ENCODE measurements around the gene TEX30. TPM values are rescaled to one million over a fixed set of nuclear protein-coding genes. Genes with fewer than 3 reads are reported as not detected.
"Not testable (repeated sequence)": the region's sequence is repeated elsewhere in the genome, so short reads cannot be mapped to it uniquely, and the experiment has no call there.

The TEX30 gene
- total and polyA plus RNA-seq, 3 experiments from 2014 or later, result 22.0 to 64.3 (median 58.5) TPM

DNA sequence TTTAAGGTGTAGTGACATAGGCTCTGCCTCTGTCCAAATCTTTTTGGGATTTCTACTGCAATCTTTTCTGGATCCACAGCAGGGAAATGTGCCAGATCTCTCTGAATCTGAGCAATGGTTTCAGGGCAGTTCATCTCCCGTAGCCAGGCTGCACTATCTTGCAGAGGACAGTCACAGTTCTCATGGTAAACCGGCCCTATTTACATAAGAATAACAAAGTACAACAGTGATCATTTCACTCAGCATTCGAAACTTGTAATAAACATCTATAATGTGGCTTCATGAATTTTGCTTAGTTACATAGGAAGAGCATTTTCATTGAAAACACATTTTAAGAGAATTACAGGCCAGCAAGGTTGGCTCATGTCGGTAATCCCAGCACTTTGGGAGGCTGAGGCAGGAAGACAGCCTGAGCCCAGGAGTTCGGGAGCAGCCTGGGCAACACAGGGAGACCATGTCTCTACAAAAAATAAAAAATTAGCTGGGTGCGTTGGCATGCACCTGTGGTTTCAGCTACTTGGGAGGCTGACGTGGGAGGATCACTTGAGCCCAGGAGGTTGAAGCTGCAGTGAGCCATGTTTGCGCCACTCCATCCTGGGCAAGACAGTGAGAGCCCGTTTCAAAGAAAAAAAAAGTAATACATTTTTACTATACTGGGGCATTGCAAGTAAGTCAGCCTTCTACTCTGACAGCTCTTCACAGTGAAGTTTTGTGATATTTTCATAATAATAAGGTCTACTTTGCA is 20.2 kb upstream of the TEX30 start:
- Mint-ChIP-seq H3K36me3 (peaks cover 0 to 15% (median 4%) of the 10 kb centered on the region in 3 donors), H3K9me3 (no peaks in the 10 kb centered on the region), H3K27me3 (peaks cover 0 to 4% of the 10 kb centered on the region in 2 donors), H3K4me1 (peaks cover 4 to 12% (median 10%) of the 10 kb centered on the region in 3 donors), H3K27ac (no peak overlapping the region), H3K4me3 (no peak overlapping the region)
- ChIA-PET CTCF (no interaction called here), POLR2A (no interaction called here)
- no peaks in the 10 kb centered on the region for H3K9me3 ChIP-seq (ENCODE audit: low read length)
- no peaks in the 10 kb centered on the region for H3K4me1 ChIP-seq (ENCODE audit: insufficient read depth, low read length)
- H3K27ac ChIP-seq (ENCODE audit: low read depth, low read length), result no peak overlapping the region
- no peaks in the 10 kb centered on the region for H3K27me3 ChIP-seq (ENCODE audit: insufficient read depth, low read length, poor library complexity, severe bottlenecking)
- no peak overlapping the region for H3K4me3 ChIP-seq (ENCODE audit: low read length)
- DNase-seq, result no peak
- H3K36me3 ChIP-seq (ENCODE audit: insufficient read depth, low read length), result no peaks in the 10 kb centered on the region

DNA sequence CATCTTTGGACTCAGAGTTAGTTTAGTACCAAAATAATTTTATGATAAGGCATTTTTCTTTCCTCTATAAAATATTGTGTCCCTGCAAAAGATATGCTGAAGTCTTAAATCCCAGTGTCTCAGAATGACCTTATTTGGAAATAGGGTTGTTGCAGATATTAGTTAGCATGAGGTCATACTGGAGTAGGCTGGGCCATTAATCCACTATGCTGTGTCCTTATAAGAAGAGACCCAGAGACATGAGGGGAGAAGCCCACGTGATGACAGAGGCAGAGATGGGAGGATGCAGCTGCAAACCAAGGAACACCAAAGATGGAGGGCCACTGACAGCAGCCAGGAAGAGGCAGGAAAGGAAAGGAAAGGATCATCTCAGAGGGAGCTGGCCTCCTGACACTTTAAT is 18.8 kb upstream of the TEX30 start:
- CTCF ChIA-PET, result no interaction called here
- no peak for DNase-seq
- POLR2A ChIA-PET, result no interaction called here
- H3K4me3 ChIP-seq (ENCODE audit: low read length), result no peak overlapping the region
- H3K27ac ChIP-seq (ENCODE audit: low read depth, low read length), result no peak overlapping the region
- no peaks in the 10 kb centered on the region for H3K27me3 ChIP-seq (ENCODE audit: insufficient read depth, low read length, poor library complexity, severe bottlenecking)
- Mint-ChIP-seq H3K4me1 (no peaks in the 10 kb centered on the region), H3K27me3 (peaks cover 0 to 4% of the 10 kb centered on the region in 2 donors), H3K9me3 (no peaks in the 10 kb centered on the region), H3K27ac (no peak overlapping the region), H3K36me3 (peaks cover 0 to 20% (median 6%) of the 10 kb centered on the region in 3 donors), H3K4me3 (peak overlapping the region in 1 of 7 donors; percentile 18)
- H3K4me1 ChIP-seq (ENCODE audit: insufficient read depth, low read length), result no peaks in the 10 kb centered on the region
- H3K9me3 ChIP-seq (ENCODE audit: low read length), result no peaks in the 10 kb centered on the region
- no peaks in the 10 kb centered on the region for H3K36me3 ChIP-seq (ENCODE audit: insufficient read depth, low read length)

DNA sequence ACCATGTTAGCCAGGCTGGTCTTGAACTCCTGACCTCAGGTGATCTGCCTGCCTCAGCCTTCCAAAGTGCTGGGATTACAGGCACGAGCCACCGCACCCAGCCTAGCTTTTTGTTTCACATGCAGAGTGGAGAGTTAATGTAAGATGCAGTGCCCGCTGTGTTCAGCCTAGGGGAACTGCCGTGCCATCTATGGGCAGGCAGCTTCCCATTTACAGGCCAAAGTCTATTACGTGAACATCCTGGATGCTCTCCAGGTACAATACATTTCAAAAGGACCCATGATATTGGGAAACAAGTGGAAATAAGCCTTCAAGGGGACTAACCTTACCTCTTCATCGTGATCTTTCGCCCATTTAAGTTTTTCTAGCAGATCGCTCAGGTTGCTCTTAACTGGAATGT is 15.1 kb upstream of the TEX30 start:
- H3K4me1 Mint-ChIP-seq, result peaks cover 0 to 2% (median 0%) of the 10 kb centered on the region in 3 donors
- no peaks in the 10 kb centered on the region for H3K27me3 Mint-ChIP-seq
- H3K36me3 ChIP-seq (ENCODE audit: insufficient read depth, low read length), result no peaks in the 10 kb centered on the region
- DNase-seq, result no peak
- ChIA-PET POLR2A (interaction anchor here (0.8 kb wide), 1 partner anchor 11 kb away, joined by 3 read pairs; no protein-coding TSS in a partner anchor), CTCF (interaction anchor here (1.7 kb wide), 1 partner anchor 12 kb away, joined by 7 read pairs; no protein-coding TSS in a partner anchor)
- no peaks in the 10 kb centered on the region for H3K4me1 ChIP-seq (ENCODE audit: insufficient read depth, low read length)
- H3K4me3 Mint-ChIP-seq, result no peak overlapping the region
- H3K27ac Mint-ChIP-seq, result no peak overlapping the region
- no peaks in the 10 kb centered on the region for H3K27me3 ChIP-seq (ENCODE audit: insufficient read depth, low read length, poor library complexity, severe bottlenecking)
- H3K4me3 ChIP-seq (ENCODE audit: low read length), result no peak overlapping the region
- no peaks in the 10 kb centered on the region for H3K9me3 Mint-ChIP-seq
- H3K36me3 Mint-ChIP-seq, result peaks cover 3 to 20% (median 4%) of the 10 kb centered on the region in 3 donors
- H3K9me3 ChIP-seq (ENCODE audit: low read length), result no peaks in the 10 kb centered on the region
- no peak overlapping the region for H3K27ac ChIP-seq (ENCODE audit: low read depth, low read length)

DNA sequence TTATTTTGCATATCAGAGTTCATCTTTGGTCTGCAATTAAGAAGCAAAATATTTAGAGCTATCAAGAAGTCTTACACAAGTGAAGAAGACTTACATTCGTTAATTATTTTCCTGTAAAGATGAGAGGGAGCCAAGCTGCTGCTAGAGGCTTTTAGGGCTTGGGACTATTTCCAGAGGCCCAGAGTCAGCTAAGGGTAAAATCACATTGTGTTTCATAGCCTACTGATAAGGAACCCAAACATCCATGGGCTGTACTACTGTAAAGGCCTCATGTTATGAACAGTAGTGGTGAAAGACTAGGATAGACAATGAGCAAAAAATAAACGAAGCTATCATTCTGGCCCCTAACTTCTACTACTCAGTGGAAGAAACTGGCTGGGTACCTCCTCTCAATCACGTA is 10.9 kb upstream of the TEX30 start:
- Mint-ChIP-seq H3K4me1 (peaks cover 10 to 19% (median 19%) of the 10 kb centered on the region in 3 donors), H3K4me3 (no peak overlapping the region), H3K9me3 (no peaks in the 10 kb centered on the region), H3K36me3 (peaks cover 3 to 10% (median 8%) of the 10 kb centered on the region in 3 donors), H3K27me3 (no peaks in the 10 kb centered on the region), H3K27ac (peak overlapping the region in 1 of 8 donors; percentile 18)
- no peak for DNase-seq
- Histone ChIP-seq H3K27ac (ENCODE audit: low read depth, low read length) (no peak overlapping the region), H3K4me1 (ENCODE audit: insufficient read depth, low read length) (peaks cover 8% of the 10 kb centered on the region), H3K4me3 (ENCODE audit: low read length) (no peak overlapping the region), H3K27me3 (ENCODE audit: insufficient read depth, low read length, poor library complexity, severe bottlenecking) (no peaks in the 10 kb centered on the region), H3K36me3 (ENCODE audit: insufficient read depth, low read length) (no peaks in the 10 kb centered on the region), H3K9me3 (ENCODE audit: low read length) (no peaks in the 10 kb centered on the region)
- ChIA-PET POLR2A (no interaction called here), CTCF (interaction anchor here (2.9 kb wide), 1 partner anchor 15 kb away, joined by 7 read pairs; no protein-coding TSS in a partner anchor)

DNA sequence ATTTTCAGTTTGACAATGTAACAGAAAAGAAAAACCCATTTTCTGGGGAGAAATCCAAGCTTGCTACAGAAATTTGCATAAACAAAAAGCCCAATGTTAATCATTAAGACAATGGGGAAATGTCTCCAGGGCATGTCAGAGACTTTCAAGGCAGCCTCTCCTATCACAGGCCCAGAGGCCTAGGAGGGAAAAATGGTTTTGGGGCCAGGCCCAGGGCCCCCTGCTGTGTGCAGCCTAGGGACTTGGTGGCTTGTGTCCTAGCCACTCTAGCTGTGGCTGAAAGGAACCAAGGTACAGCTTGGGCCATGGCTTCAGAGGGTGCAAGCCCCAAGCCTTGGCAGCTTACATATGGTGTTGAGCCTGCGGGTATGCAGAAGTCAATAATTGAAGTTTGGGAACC is 8.0 kb upstream of the TEX30 start:
- H3K27me3 Mint-ChIP-seq, result no peaks in the 10 kb centered on the region
- no peaks in the 10 kb centered on the region for H3K9me3 ChIP-seq (ENCODE audit: low read length)
- H3K27ac ChIP-seq (ENCODE audit: low read depth, low read length), result no peak overlapping the region
- H3K4me3 Mint-ChIP-seq, result no peak overlapping the region
- H3K9me3 Mint-ChIP-seq, result no peaks in the 10 kb centered on the region
- H3K27ac Mint-ChIP-seq, result no peak overlapping the region
- no peaks in the 10 kb centered on the region for H3K27me3 ChIP-seq (ENCODE audit: insufficient read depth, low read length, poor library complexity, severe bottlenecking)
- POLR2A ChIA-PET, result no interaction called here
- CTCF ChIA-PET, result interaction anchor here (0.9 kb wide), 1 partner anchor 19 kb away, joined by 3 read pairs; no protein-coding TSS in a partner anchor
- no peak overlapping the region for H3K4me3 ChIP-seq (ENCODE audit: low read length)
- H3K36me3 Mint-ChIP-seq, result peaks cover 0 to 5% (median 2%) of the 10 kb centered on the region in 3 donors
- no peak for DNase-seq
- H3K4me1 Mint-ChIP-seq, result peaks cover 24 to 35% (median 32%) of the 10 kb centered on the region in 3 donors
- H3K4me1 ChIP-seq (ENCODE audit: insufficient read depth, low read length), result peaks cover 17% of the 10 kb centered on the region
- H3K36me3 ChIP-seq (ENCODE audit: insufficient read depth, low read length), result no peaks in the 10 kb centered on the region

DNA sequence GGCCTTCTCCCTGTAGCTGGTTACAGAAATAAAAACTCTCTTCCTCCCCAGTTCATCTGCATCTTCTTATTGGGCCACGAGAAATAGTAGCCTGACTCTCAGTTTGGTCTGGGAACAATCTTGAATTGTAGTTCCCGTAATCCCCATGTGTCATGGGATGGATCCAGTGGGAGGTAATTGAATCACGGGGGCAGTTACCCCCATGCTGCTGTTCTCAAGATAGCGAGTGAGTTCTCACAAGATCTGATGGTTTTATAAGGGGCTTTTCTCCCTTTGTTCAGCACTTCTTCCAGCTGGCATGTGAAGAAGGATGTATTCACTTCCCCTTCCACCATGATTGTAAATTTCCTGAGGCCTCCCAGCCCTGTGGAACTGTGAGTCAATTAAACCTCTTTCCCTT is 7.1 kb upstream of the TEX30 start:
- H3K36me3 ChIP-seq (ENCODE audit: insufficient read depth, low read length); POLR2A ChIA-PET; CTCF ChIA-PET; H3K9me3 Mint-ChIP-seq; H3K27me3 ChIP-seq (ENCODE audit: insufficient read depth, low read length, poor library complexity, severe bottlenecking); H3K27me3 Mint-ChIP-seq; H3K4me3 Mint-ChIP-seq; H3K36me3 Mint-ChIP-seq; H3K9me3 ChIP-seq (ENCODE audit: low read length); DNase-seq; H3K27ac ChIP-seq (ENCODE audit: low read depth, low read length); H3K4me3 ChIP-seq (ENCODE audit: low read length): not testable (repeated sequence)
- H3K4me1 Mint-ChIP-seq, result peaks cover 24 to 35% (median 32%) of the 10 kb centered on the region in 3 donors
- H3K4me1 ChIP-seq (ENCODE audit: insufficient read depth, low read length), result peaks cover 17% of the 10 kb centered on the region
- peak overlapping the region in 4 of 8 donors; percentile 4 to 71 (median 24) for H3K27ac Mint-ChIP-seq

DNA sequence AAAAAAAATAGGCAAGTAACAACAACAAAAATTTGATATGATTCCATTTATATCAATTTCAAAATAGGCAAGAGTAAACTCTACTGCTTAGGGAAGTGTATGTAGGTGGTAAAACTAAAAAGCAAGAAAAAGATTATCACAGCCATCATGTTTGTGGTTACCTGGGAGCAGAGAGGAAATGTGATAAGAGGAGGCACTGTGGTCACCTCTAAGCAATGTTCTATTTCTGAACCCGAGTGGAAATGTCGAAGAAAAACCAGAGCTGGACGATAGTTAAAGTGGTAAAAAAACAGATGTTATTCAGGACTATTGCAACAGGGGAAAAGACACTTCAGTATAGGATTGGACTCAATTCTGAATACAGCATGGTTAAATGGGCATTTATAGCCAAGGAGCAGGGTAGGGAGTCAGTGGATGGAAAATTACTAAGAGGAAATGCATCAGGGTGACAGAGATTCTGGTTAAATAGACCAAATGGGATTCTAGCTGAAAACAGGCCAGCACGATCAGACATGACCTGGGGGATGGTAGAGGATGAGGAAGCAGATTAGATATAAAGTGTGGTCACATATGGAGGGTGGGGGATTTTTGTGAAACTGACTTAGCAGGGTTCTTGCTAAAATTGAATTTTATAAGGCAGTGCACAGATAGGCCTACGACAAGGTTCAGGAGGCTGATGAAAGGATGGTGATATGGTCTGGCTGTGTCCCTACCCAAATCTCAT is 6.0 kb upstream of the TEX30 start:
- peaks cover 0 to 5% (median 0%) of the 10 kb centered on the region in 3 donors for H3K36me3 Mint-ChIP-seq
- no peak overlapping the region for H3K27ac ChIP-seq (ENCODE audit: low read depth, low read length)
- H3K4me3 ChIP-seq (ENCODE audit: low read length), result peak overlapping the region; percentile 37
- no peaks in the 10 kb centered on the region for H3K36me3 ChIP-seq (ENCODE audit: insufficient read depth, low read length)
- POLR2A ChIA-PET, result interaction anchor here (0.8 to 1.0 kb wide), 2 partner anchors 20 to 66 kb away, joined by 4 read pairs; partner anchors contain the start of gene ERCC5
- peaks cover 29 to 40% (median 34%) of the 10 kb centered on the region in 3 donors for H3K4me1 Mint-ChIP-seq
- H3K27me3 ChIP-seq (ENCODE audit: insufficient read depth, low read length, poor library complexity, severe bottlenecking), result no peaks in the 10 kb centered on the region
- peak overlapping the region; percentile 48 to 95 (median 92) for H3K27ac Mint-ChIP-seq
- H3K27me3 Mint-ChIP-seq, result no peaks in the 10 kb centered on the region
- peak overlapping the region; percentile 12 to 72 (median 55) for H3K4me3 Mint-ChIP-seq
- H3K9me3 ChIP-seq (ENCODE audit: low read length), result no peaks in the 10 kb centered on the region
- peaks cover 17% of the 10 kb centered on the region for H3K4me1 ChIP-seq (ENCODE audit: insufficient read depth, low read length)
- CTCF ChIA-PET, result no interaction called here
- DNase-seq, result peak in 2 of 5 donors; percentile 17 to 44
- H3K9me3 Mint-ChIP-seq, result no peaks in the 10 kb centered on the region

DNA sequence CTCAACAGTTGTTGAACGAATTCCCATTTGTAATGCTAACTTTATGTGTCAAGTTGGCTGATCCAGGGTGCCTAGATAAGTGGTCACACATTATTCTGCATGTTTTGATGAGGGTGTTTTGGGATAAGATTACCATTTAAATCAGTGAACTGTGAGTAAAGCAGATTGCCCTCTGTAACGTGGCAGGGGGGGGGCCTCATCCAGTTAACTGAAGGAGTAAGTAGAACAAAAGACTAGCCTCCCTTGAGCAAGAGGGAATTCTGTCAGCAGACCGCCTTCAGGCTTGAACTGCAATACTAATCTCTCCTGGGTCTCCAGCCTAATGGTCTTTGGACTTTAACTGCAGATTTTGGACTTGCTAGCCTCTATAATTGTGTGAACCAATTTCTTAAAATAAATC is 4.2 kb upstream of the TEX30 start:
- Mint-ChIP-seq H3K27ac (no peak overlapping the region), H3K36me3 (peaks cover 0 to 5% (median 3%) of the 10 kb centered on the region in 3 donors), H3K9me3 (no peaks in the 10 kb centered on the region), H3K4me1 (peaks cover 36 to 45% (median 45%) of the 10 kb centered on the region in 3 donors), H3K4me3 (no peak overlapping the region), H3K27me3 (peaks cover 0 to 1% of the 10 kb centered on the region in 2 donors)
- POLR2A ChIA-PET, result no interaction called here
- Histone ChIP-seq H3K9me3 (ENCODE audit: low read length) (no peaks in the 10 kb centered on the region), H3K4me3 (ENCODE audit: low read length) (no peak overlapping the region), H3K27me3 (ENCODE audit: insufficient read depth, low read length, poor library complexity, severe bottlenecking) (no peaks in the 10 kb centered on the region), H3K27ac (ENCODE audit: low read depth, low read length) (no peak overlapping the region), H3K36me3 (ENCODE audit: insufficient read depth, low read length) (no peaks in the 10 kb centered on the region), H3K4me1 (ENCODE audit: insufficient read depth, low read length) (peaks cover 22% of the 10 kb centered on the region)
- DNase-seq, result no peak
- CTCF ChIA-PET, result no interaction called here
